GM12865 (cell line): ENCODE measurements around the gene MIEN1.
A peak's percentile ranks its signal among the peaks of the same experiment; 100 is the strongest.

ENCODE experiments used
- DNase-seq: peaks from one replicate; pipeline ENCODE4 v3.0.0; 2010; ENCODE audit warnings: low read depth
- H3K4me3 ChIP-seq: 2 replicates; pipeline ENCODE4 v1.5.1; 2011; ENCODE audit warnings: mild to moderate bottlenecking, low read depth, low read length, control low read depth
- CTCF ChIP-seq: IDR thresholded peaks from 2 replicates; pipeline ENCODE4 v1.5.1; 2011; ENCODE audit warnings: low read length, control low read depth, low read depth, inconsistent platforms; ENCODE audit not compliant: insufficient read depth; ENCODE audit errors: missing control alignments

Gene MIEN1

GRCh38 chr17:39737760-39738567 is 7.6 kb upstream of the MIEN1 start, which contains the start of gene GRB7:
Gene GRB7 (plus strand): TSS chr17:39737938. CDS start chr17:39742302, 4,364 bp downstream.
- no peak for TF ChIP-seq CTCF
- DNase-seq, result no peak
- H3K4me3 ChIP-seq, result no peak within 1 kb of the TSS

- no peak for DNase-seq
- no peak overlapping the region for H3K4me3 ChIP-seq
- TF ChIP-seq CTCF, result no peak
Measured at GRCh38 chr17:39737206-39737759, 7.0 kb upstream of the MIEN1 start.

GRCh38 chr17:39736319-39737165 is 6.2 kb upstream of the MIEN1 start:
- no peak overlapping the region for H3K4me3 ChIP-seq
- TF ChIP-seq CTCF, result no peak
- DNase-seq, result no peak

GRCh38 chr17:39735882-39736281 is 5.5 kb upstream of the MIEN1 start:
- no peak for TF ChIP-seq CTCF
- H3K4me3 ChIP-seq, result no peak overlapping the region
- no peak for DNase-seq

GRCh38 chr17:39732586-39732985 is 2.3 kb upstream of the MIEN1 start:
- DNase-seq, result no peak
- TF ChIP-seq CTCF, result no peak
- no peak overlapping the region for H3K4me3 ChIP-seq

- TF ChIP-seq CTCF, result no peak
- H3K4me3 ChIP-seq, result peak overlapping the region; percentile 61
- DNase-seq, result no peak
Measured at GRCh38 chr17:39729280-39729851, 966 bp downstream of the MIEN1 start.
